ENCODE data around the gene NDUFS2.
"Not testable (repeated sequence)": the region's sequence is repeated elsewhere in the genome, so short reads cannot be mapped to it uniquely, and the experiment has no call there.

The NDUFS2 gene

GRCh38 chr1:161251579-161251978, 49.4 kb downstream of the NDUFS2 start:
- Histone ChIP-seq H3K18ac (ENCODE audit: low read length) (no peak overlapping the region), H4K12ac (ENCODE audit: low read depth, low read length) (no peak overlapping the region), H3K9me3 (ENCODE audit: insufficient read depth, low read depth, low read length) (no peaks in the 10 kb centered on the region), H3K14ac (ENCODE audit: low read length) (no peak overlapping the region), H3K4me2 (ENCODE audit: low read length) (no peak overlapping the region), H4K91ac (ENCODE audit: low read depth, low read length) (no peak overlapping the region), H3K4me3 (ENCODE audit: low read depth, low read length) (no peak overlapping the region), H4K8ac (ENCODE audit: low read depth, low read length) (no peak overlapping the region), H3K36me3 (ENCODE audit: control insufficient read depth in 1 of 2, insufficient read depth in 2 of 2, low read length in 2 of 2) (no peaks in the 10 kb centered on the region), H3K27me3 (ENCODE audit: insufficient read depth, low read length) (no peaks in the 10 kb centered on the region), H3K79me1 (ENCODE audit: low read length) (no peaks in the 10 kb centered on the region), H3K23ac (ENCODE audit: low read length) (no peak overlapping the region), H3K27ac (ENCODE audit: low read depth, low read length) (no peak overlapping the region), H3K4ac (ENCODE audit: low read depth, low read length) (no peak overlapping the region), H3K4me1 (ENCODE audit: control insufficient read depth in 1 of 2, insufficient read depth in 2 of 2, low read length in 2 of 2) (no peaks in the 10 kb centered on the region), H2BK120ac (ENCODE audit: insufficient read depth, low read length, poor library complexity) (no peak overlapping the region), H3K9ac (ENCODE audit: low read length) (no peak overlapping the region), H3K79me2 (ENCODE audit: control insufficient read depth, insufficient read depth, low read length, poor library complexity) (no peaks in the 10 kb centered on the region), H2AFZ (ENCODE audit: insufficient read depth, low read length, poor library complexity) (no peak overlapping the region), H2AK5ac (ENCODE audit: low read length) (no peak overlapping the region), H2BK5ac (ENCODE audit: low read depth, low read length, poor library complexity) (no peak overlapping the region), H2BK12ac (ENCODE audit: low read length) (no peak overlapping the region)
- DNase-seq, result no peak
- no CpG with 5 or more reads among the region's 8 CpGs for WGBS (ENCODE audit: extremely low coverage, insufficient coverage, insufficient read length)

GRCh38 chr1:161255302-161255701, 53.1 kb downstream of the NDUFS2 start:
- H2BK12ac ChIP-seq (ENCODE audit: low read length); H4K8ac ChIP-seq (ENCODE audit: low read depth, low read length); H3K18ac ChIP-seq (ENCODE audit: low read length); H2AFZ ChIP-seq (ENCODE audit: insufficient read depth, low read length, poor library complexity); H3K23ac ChIP-seq (ENCODE audit: low read length); H3K27ac ChIP-seq (ENCODE audit: low read depth, low read length); H3K4me3 ChIP-seq (ENCODE audit: low read depth, low read length); H3K9ac ChIP-seq (ENCODE audit: low read length); H4K12ac ChIP-seq (ENCODE audit: low read depth, low read length); H2AK5ac ChIP-seq (ENCODE audit: low read length); H2BK120ac ChIP-seq (ENCODE audit: insufficient read depth, low read length, poor library complexity); H3K36me3 ChIP-seq (ENCODE audit: control insufficient read depth in 1 of 2, insufficient read depth in 2 of 2, low read length in 2 of 2); H2BK5ac ChIP-seq (ENCODE audit: low read depth, low read length, poor library complexity); H3K4me2 ChIP-seq (ENCODE audit: low read length); H3K9me3 ChIP-seq (ENCODE audit: insufficient read depth, low read depth, low read length); H3K79me1 ChIP-seq (ENCODE audit: low read length); H3K4ac ChIP-seq (ENCODE audit: low read depth, low read length); H3K14ac ChIP-seq (ENCODE audit: low read length); H4K91ac ChIP-seq (ENCODE audit: low read depth, low read length); H3K79me2 ChIP-seq (ENCODE audit: control insufficient read depth, insufficient read depth, low read length, poor library complexity): not testable (repeated sequence)
- peak in 1 of 2 donors; percentile 53 for DNase-seq
- peaks cover 13% of the 10 kb centered on the region for H3K27me3 ChIP-seq (ENCODE audit: insufficient read depth, low read length)
- H3K4me1 ChIP-seq (ENCODE audit: control insufficient read depth in 1 of 2, insufficient read depth in 2 of 2, low read length in 2 of 2), result peaks cover 5 to 10% of the 10 kb centered on the region in 2 experiments
- WGBS (ENCODE audit: extremely low coverage, insufficient coverage, insufficient read length), result no CpG with 5 or more reads among the region's 5 CpGs

- H3K36me3 ChIP-seq (ENCODE audit: control insufficient read depth in 1 of 2, insufficient read depth in 2 of 2, low read length in 2 of 2); H3K9ac ChIP-seq (ENCODE audit: low read length); H3K4me3 ChIP-seq (ENCODE audit: low read depth, low read length); H3K4ac ChIP-seq (ENCODE audit: low read depth, low read length); H3K27ac ChIP-seq (ENCODE audit: low read depth, low read length); H4K12ac ChIP-seq (ENCODE audit: low read depth, low read length); H2AFZ ChIP-seq (ENCODE audit: insufficient read depth, low read length, poor library complexity); H3K79me2 ChIP-seq (ENCODE audit: control insufficient read depth, insufficient read depth, low read length, poor library complexity); H3K79me1 ChIP-seq (ENCODE audit: low read length); H2BK5ac ChIP-seq (ENCODE audit: low read depth, low read length, poor library complexity); H3K14ac ChIP-seq (ENCODE audit: low read length); H2BK12ac ChIP-seq (ENCODE audit: low read length); H3K18ac ChIP-seq (ENCODE audit: low read length); H3K23ac ChIP-seq (ENCODE audit: low read length); H4K91ac ChIP-seq (ENCODE audit: low read depth, low read length); H4K8ac ChIP-seq (ENCODE audit: low read depth, low read length); H3K9me3 ChIP-seq (ENCODE audit: insufficient read depth, low read depth, low read length); H2AK5ac ChIP-seq (ENCODE audit: low read length); H2BK120ac ChIP-seq (ENCODE audit: insufficient read depth, low read length, poor library complexity); H3K4me2 ChIP-seq (ENCODE audit: low read length): not testable (repeated sequence)
- Histone ChIP-seq H3K27me3 (ENCODE audit: insufficient read depth, low read length) (peaks cover 15% of the 10 kb centered on the region), H3K4me1 (ENCODE audit: control insufficient read depth in 1 of 2, insufficient read depth in 2 of 2, low read length in 2 of 2) (peaks cover 5 to 10% of the 10 kb centered on the region in 2 experiments)
- DNase-seq, result peak in 1 of 2 donors; percentile 54
- no CpG with 5 or more reads among the region's 4 CpGs for WGBS (ENCODE audit: extremely low coverage, insufficient coverage, insufficient read length)
These were observed 53.9 kb downstream of the NDUFS2 start for GRCh38 chr1:161255955-161256520.

DNA sequence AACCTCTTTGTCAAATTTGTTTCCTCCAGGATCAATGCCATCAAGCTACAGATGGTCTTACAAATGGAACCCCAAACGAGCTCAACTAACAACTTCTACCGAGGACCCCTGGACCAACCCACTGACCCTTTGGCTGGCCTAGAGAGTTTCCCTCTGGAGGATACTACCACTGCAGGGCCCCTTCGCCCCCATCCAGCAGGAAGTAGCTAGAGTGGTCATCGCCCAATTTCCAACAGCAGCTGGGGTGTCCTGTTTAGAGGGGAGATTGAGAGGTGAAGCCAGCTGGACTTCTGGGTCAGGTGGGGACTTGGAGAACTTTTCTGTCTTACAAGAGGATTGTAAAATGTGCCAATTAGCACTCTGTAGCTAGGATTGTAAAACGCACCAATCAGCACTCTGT, 54.9 kb downstream of the NDUFS2 start:
- H2AK5ac ChIP-seq (ENCODE audit: low read length), result not testable (repeated sequence)

More for the DNA sequence above, 54.9 kb downstream of the NDUFS2 start:
- not testable (repeated sequence) for H3K14ac ChIP-seq (ENCODE audit: low read length); H2BK120ac ChIP-seq (ENCODE audit: insufficient read depth, low read length, poor library complexity); H2BK5ac ChIP-seq (ENCODE audit: low read depth, low read length, poor library complexity); H3K9ac ChIP-seq (ENCODE audit: low read length); H3K79me2 ChIP-seq (ENCODE audit: control insufficient read depth, insufficient read depth, low read length, poor library complexity); H3K23ac ChIP-seq (ENCODE audit: low read length); H3K4me2 ChIP-seq (ENCODE audit: low read length); H4K12ac ChIP-seq (ENCODE audit: low read depth, low read length); H3K27ac ChIP-seq (ENCODE audit: low read depth, low read length); H2AFZ ChIP-seq (ENCODE audit: insufficient read depth, low read length, poor library complexity); H4K8ac ChIP-seq (ENCODE audit: low read depth, low read length); H3K9me3 ChIP-seq (ENCODE audit: insufficient read depth, low read depth, low read length); H3K4me3 ChIP-seq (ENCODE audit: low read depth, low read length); H3K36me3 ChIP-seq (ENCODE audit: control insufficient read depth in 1 of 2, insufficient read depth in 2 of 2, low read length in 2 of 2); H3K79me1 ChIP-seq (ENCODE audit: low read length); DNase-seq; H3K4ac ChIP-seq (ENCODE audit: low read depth, low read length); H2BK12ac ChIP-seq (ENCODE audit: low read length); H4K91ac ChIP-seq (ENCODE audit: low read depth, low read length); H3K18ac ChIP-seq (ENCODE audit: low read length)
- Histone ChIP-seq H3K4me1 (ENCODE audit: control insufficient read depth in 1 of 2, insufficient read depth in 2 of 2, low read length in 2 of 2) (peaks cover 5 to 10% of the 10 kb centered on the region in 2 experiments), H3K27me3 (ENCODE audit: insufficient read depth, low read length) (peaks cover 15% of the 10 kb centered on the region)
- WGBS (ENCODE audit: extremely low coverage, insufficient coverage, insufficient read length), result no CpG with 5 or more reads among the region's 5 CpGs
